ENCODE results near the gene NXT1. TPM values are rescaled to one million over a fixed set of nuclear protein-coding genes. Genes with fewer than 3 reads are reported as not detected.

Gene NXT1
- total RNA-seq, 4 donors from 2014 or later, result 18.3 to 64.5 (median 43.9) TPM

DNA sequence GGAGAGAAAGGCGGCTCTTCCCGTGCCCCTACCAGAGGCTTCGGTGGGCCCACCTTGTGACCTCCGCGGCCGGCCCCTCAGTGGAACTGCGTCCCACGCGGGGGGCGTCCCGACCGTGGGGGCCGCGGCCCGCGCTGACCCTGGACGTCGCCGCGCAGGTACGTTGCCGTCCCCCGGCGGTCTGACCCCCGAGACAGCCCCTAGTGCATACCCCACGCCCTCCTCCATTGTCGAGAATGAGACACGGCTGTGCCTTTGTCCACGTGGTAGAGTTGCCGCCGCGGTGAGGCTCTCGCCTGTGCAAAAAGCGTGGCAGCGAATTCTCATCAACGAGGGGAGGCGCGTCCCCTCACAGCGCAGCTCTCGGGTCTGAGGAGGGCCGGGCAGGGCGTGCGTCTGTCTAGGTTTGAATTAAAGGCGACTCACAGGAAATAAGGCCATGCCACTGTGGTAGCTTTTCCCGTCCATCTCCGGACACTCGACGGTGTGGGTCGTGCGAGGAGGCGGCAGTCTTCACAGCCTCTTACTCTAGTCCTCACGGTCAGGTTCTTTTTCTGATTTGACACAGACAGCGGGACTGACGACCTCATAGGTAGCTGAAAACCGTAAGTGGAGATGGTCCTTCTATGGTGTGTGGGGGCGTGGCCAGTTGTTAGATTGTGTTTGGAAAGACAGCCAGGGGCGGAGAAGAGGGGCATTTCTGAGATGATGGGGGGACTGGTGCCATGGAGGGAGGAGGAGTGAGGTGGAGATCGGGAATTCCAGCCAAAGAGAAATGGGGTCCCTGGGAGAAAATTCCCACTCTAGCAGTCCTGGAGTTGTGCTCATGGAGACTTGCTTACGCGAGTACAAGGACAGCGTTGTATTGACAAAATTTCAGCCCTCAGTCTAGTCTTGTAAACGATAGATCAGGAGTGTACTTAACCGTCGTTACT lies 580 bp downstream of the NXT1 start:
- H3K9me3 ChIP-seq, result no peaks in the 10 kb centered on the region
- H3K4me3 ChIP-seq, result peak overlapping the region; percentile 77
- WGBS, result 1% methylated on average over 25 of the region's 64 CpGs
- peak in 1 of 2 donors; percentile 82 for DNase-seq (ENCODE audit: low spot score in 2 of 2)
- peak overlapping the region; percentile 99 for H3K27ac ChIP-seq
- no peaks in the 10 kb centered on the region for H3K27me3 ChIP-seq
- H3K36me3 ChIP-seq, result peaks cover 27% of the 10 kb centered on the region
- TF ChIP-seq POLR2AphosphoS5 (IDR thresholded peaks at IDR 0.05) (no peak), EP300 (IDR thresholded peaks at IDR 0.05) (no peak)
- TF ChIP-seq, protein P1, sequence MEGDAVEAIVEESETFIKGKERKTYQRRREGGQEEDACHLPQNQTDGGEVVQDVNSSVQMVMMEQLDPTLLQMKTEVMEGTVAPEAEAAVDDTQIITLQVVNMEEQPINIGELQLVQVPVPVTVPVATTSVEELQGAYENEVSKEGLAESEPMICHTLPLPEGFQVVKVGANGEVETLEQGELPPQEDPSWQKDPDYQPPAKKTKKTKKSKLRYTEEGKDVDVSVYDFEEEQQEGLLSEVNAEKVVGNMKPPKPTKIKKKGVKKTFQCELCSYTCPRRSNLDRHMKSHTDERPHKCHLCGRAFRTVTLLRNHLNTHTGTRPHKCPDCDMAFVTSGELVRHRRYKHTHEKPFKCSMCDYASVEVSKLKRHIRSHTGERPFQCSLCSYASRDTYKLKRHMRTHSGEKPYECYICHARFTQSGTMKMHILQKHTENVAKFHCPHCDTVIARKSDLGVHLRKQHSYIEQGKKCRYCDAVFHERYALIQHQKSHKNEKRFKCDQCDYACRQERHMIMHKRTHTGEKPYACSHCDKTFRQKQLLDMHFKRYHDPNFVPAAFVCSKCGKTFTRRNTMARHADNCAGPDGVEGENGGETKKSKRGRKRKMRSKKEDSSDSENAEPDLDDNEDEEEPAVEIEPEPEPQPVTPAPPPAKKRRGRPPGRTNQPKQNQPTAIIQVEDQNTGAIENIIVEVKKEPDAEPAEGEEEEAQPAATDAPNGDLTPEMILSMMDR (IDR thresholded peaks at IDR 0.05), result no peak
- peaks cover 30% of the 10 kb centered on the region for H3K4me1 ChIP-seq

DNA sequence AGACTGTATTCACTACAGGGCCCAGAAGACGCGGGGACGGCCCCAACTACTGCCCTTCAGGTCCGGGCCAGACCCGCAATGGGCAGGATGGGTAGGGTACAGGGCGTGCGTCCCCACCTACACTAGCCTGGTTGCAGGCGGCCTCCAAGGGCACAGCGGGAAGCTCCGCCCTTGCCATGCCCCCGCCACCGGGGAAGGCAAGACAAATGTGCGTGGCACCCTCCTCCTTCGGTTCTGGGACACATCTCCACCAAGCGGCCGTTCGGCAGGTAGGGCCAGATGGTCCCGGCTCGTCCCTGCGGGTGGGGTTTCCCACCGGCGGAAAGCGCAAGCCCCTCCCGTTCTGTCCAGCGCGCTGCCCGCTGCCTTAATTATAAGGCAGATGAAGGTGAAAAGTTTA lies 5.6 kb downstream of the NXT1 start:
- Histone ChIP-seq H3K36me3 (peaks cover 29% of the 10 kb centered on the region), H3K27ac (no peak overlapping the region), H3K4me1 (peaks cover 45% of the 10 kb centered on the region), H3K9me3 (no peaks in the 10 kb centered on the region), H3K27me3 (no peaks in the 10 kb centered on the region), H3K4me3 (no peak overlapping the region)
- WGBS, result 78% methylated on average over 27 of the region's 27 CpGs
- TF ChIP-seq, protein P1 (IDR thresholded peaks at IDR 0.05), result no peak
- no peak for TF ChIP-seq POLR2AphosphoS5 (IDR thresholded peaks at IDR 0.05)
- no peak for TF ChIP-seq EP300 (IDR thresholded peaks at IDR 0.05)
- no peak for TF ChIP-seq POLR2A (IDR thresholded peaks at IDR 0.05)
- DNase-seq (ENCODE audit: low spot score in 2 of 2), result no peak

DNA sequence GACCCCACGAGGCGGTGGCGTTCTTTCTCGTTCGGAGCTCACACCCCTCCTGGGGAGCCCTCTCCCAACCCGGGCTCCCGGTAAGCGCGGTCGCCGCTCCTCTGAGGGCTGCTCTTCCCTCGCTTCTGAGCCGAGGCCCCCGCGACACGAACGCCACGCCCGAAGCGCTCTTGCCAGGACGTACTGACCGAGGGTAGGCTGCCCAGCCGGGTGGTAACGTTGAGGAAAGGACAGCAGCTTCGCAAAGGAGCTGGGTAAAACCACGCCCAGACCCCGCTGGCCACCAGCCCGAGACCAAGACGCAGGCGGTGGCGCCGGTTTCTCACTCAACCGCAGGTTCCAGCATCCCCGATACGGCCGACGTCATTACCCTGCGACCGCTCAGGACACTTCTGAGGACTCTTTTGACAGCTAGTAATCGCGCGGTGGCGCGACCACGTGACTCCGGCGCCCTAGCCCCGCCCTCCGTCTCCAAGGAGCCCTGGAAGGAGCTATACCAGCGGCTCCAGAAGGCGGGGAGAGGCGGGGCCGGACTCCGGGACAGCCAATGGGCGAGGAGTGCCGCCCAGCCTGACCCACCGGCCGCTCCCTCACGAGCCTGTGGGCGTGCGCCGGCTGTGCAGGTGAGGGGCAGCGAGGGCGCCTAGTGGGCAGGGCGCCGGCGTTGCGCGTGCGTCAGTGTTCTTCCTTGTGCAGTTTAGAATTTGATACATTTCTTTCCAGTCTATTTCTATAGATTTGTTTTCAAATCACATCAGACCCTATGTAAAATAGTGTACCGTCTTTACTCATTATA lies 7.4 kb downstream of the NXT1 start:
- H3K4me1 ChIP-seq, result peaks cover 33% of the 10 kb centered on the region
- peak; percentile 100 for DNase-seq (ENCODE audit: low spot score in 2 of 2)
- WGBS, result under 1% methylated on average over 59 of the region's 71 CpGs
- H3K27me3 ChIP-seq, result no peaks in the 10 kb centered on the region
- H3K9me3 ChIP-seq, result no peaks in the 10 kb centered on the region
- TF ChIP-seq POLR2A (IDR thresholded peaks at IDR 0.05) (peak in 1 of 2 donors; percentile 52), POLR2AphosphoS5 (IDR thresholded peaks at IDR 0.05) (peak in 2 of 3 donors; percentile 80 to 82)
- TF ChIP-seq, protein P1 (IDR thresholded peaks at IDR 0.05), result no peak
- peak overlapping the region; percentile 95 for H3K27ac ChIP-seq
- peaks cover 29% of the 10 kb centered on the region for H3K36me3 ChIP-seq
- H3K4me3 ChIP-seq, result peak overlapping the region; percentile 72

DNA sequence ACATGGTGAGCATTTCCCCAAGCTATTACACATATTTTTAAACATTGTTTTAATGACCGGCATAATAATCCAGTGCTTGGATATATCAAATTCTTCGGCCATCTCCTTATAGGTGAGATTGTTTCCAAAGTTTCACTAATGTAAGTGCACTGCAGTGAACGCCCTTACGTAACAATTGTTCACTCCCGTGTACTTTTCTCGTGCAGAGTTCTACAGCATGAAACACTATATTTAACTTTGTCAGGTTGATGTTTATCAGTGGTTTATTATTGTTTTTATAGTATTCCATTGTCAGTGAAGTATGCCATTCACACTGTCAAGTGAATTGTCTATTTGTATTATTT lies 7.9 kb downstream of the NXT1 start:
- Histone ChIP-seq H3K27me3 (no peaks in the 10 kb centered on the region), H3K9me3 (no peaks in the 10 kb centered on the region), H3K36me3 (peaks cover 28% of the 10 kb centered on the region), H3K4me1 (peaks cover 39% of the 10 kb centered on the region), H3K27ac (peak overlapping the region; percentile 95), H3K4me3 (peak overlapping the region; percentile 72)
- TF ChIP-seq POLR2A (IDR thresholded peaks at IDR 0.05), result no peak
- WGBS, result 14% methylated on average over 6 of the region's 6 CpGs
- no peak for DNase-seq (ENCODE audit: low spot score in 2 of 2)

DNA sequence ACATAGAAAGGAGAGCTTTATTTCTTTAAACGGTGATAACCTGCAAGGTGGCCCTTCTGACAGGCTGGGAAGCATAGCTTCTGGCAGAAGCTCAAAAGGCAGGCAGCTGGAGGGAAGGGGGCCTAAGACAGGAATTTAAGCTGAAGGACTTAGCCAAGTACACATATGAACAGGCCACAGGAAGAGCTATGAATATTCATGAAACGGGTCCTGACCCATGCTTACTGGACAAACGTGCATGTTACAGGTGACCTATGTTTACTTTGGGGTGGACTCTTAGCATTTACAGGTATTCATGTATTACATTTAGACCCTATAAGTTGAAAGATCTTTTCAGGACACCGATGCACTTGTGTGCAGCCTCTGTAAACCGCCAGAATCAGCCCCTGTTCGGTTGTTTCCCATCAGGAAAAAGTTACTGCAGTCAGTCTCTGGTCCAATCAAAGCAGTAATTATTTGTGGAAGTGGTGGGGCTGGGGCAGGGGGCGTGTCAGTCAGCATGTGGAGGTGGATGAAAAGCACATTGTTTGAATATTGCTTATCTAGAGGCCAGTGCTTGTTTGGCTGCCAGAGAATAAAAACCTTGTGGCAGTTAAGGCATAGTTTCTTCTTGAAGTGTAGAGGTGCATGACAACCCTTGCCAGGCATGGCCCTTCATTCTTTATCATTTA lies 8.5 kb downstream of the NXT1 start:
- no peak for DNase-seq (ENCODE audit: low spot score in 2 of 2)
- 61% methylated on average over 7 of the region's 7 CpGs for WGBS
- H3K9me3 ChIP-seq, result no peaks in the 10 kb centered on the region
- TF ChIP-seq POLR2A (IDR thresholded peaks at IDR 0.05), result no peak
- TF ChIP-seq, protein P1 (IDR thresholded peaks at IDR 0.05), result no peak
- TF ChIP-seq EP300 (IDR thresholded peaks at IDR 0.05), result no peak
- TF ChIP-seq POLR2AphosphoS5 (IDR thresholded peaks at IDR 0.05), result no peak
- peak overlapping the region; percentile 95 for H3K27ac ChIP-seq
- peaks cover 23% of the 10 kb centered on the region for H3K36me3 ChIP-seq
- no peak overlapping the region for H3K4me3 ChIP-seq
- H3K27me3 ChIP-seq, result no peaks in the 10 kb centered on the region
- H3K4me1 ChIP-seq, result peaks cover 41% of the 10 kb centered on the region
